GM12801 (cell line): ENCODE results near the gene NR2F1-AS1.

Experiments
- TF ChIP-seq, protein P1 (sequence below): IDR thresholded peaks from one replicate; pipeline ENCODE4 v1.5.1; 2011; ENCODE audit warnings: control low read depth; ENCODE audit not compliant: insufficient read length; ENCODE audit errors: extremely low read depth

NR2F1-AS1 gene

DNA sequence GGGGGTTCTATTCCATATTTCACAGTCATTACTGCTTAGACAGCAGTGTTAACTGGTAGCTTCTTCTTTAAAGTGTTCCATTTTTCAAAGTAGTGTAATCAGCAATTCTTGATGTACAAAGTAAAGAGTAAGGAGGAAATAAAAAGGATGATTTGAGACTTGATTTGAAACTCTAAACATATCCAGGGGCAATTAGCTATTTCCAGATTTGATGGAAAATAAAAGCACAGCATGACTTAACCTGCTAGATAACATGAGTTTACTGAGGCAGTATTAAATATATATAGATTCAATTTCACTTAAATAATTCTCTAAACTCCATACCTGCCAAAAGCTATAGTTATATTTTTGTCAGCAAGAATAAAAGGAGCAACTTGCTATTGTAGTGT lies 31.8 kb upstream of the NR2F1-AS1 start:
- TF ChIP-seq, protein P1, sequence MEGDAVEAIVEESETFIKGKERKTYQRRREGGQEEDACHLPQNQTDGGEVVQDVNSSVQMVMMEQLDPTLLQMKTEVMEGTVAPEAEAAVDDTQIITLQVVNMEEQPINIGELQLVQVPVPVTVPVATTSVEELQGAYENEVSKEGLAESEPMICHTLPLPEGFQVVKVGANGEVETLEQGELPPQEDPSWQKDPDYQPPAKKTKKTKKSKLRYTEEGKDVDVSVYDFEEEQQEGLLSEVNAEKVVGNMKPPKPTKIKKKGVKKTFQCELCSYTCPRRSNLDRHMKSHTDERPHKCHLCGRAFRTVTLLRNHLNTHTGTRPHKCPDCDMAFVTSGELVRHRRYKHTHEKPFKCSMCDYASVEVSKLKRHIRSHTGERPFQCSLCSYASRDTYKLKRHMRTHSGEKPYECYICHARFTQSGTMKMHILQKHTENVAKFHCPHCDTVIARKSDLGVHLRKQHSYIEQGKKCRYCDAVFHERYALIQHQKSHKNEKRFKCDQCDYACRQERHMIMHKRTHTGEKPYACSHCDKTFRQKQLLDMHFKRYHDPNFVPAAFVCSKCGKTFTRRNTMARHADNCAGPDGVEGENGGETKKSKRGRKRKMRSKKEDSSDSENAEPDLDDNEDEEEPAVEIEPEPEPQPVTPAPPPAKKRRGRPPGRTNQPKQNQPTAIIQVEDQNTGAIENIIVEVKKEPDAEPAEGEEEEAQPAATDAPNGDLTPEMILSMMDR, result no peak

DNA sequence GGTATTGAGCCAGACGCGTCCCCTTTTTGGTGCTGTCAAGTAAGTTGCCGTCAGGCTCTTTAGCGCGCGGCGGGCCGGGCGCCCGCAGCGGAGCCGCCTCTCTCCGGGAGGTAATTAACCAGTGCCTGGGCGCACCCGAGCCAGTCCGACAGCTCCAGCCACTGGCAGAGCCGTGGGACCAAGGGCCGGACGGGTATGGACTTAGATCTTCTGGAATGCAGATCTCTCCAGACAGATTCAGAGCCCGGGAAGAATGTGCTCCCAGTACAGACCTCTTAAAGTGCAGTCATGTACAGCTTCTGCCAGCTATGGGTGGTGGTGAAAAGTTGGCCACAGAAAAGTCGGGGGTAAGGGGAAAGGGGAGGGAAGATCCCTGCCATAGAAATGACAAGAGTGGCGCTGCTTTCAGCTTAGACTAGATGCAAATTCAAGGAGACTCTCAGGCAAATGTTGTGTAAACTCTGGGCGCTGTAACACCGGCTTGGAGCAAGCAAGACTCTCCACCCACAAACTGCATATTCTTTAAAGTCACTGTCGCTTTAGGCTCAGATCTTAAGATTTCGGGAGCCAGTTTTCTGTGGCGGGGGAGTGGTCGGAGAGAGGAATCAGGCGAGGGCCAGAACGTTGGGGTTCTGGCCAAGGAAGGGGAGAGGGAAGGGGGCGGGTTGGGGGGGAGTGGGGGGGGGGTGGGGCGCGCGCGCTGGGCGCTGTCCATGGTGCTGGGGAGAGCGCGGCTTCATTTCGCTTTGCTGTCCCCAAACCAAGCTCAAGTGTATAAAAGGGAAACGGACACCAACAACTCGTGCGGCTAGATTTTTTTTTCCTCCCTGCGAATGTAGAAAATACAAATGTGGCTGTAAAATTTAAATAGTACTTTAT lies 31.2 kb upstream of the NR2F1-AS1 start:
- TF ChIP-seq, protein P1, result no peak

GRCh38 chr5:93611273-93611975 lies 30.4 kb upstream of the NR2F1-AS1 start:
- TF ChIP-seq, protein P1, result no peak

DNA sequence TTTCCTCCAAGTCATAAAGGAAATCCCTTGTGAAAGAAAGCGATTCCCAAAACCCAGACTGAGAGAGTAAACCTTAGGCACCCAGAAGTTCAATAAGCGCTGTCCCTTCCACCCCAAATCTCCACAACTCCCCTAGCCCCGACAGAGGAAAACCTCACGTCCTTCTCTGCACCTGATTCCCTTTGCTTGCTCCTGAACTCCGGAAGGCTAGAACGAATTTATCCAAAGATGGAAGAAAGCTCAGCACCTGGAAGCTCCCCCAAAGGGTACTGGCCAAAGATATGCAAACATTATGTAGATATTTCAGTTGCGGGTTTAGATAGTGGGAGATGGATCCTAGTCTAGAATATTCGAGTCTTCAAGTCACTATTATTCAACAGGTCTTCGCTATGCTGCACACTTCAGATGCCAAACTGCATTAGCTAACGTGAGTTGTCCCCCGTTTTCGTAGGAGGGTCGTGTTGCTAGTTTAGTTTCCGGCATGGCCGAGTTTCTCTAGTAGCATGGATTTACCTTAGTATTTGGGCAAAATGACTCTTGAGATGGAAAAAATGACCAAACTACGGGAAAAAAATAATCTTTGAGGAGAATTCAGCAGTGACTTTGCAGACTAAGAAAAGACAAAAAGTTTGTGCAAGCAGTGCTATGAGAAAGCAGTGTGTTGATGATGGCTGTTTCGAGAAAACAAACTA lies 29.7 kb upstream of the NR2F1-AS1 start:
- TF ChIP-seq, protein P1, result no peak

DNA sequence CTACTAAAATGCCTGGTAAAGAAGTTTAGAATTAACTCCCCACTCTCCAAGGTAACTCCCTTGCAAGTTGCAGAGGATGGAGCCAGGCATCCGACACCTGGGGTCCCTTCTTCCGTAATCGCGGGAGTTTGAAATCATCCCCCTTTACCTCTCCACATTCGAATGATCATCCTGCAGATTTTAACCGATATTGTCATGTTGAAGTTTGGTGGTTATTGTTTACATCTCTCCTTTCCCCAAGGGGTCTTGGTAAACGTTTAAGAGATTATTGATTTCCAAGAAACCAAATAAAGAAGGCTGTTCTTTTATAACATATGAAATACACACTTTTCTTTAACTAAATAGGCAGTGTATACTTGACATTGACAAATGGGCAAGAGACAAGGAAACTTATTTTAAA lies 28.7 kb upstream of the NR2F1-AS1 start:
- TF ChIP-seq, protein P1, result no peak

DNA sequence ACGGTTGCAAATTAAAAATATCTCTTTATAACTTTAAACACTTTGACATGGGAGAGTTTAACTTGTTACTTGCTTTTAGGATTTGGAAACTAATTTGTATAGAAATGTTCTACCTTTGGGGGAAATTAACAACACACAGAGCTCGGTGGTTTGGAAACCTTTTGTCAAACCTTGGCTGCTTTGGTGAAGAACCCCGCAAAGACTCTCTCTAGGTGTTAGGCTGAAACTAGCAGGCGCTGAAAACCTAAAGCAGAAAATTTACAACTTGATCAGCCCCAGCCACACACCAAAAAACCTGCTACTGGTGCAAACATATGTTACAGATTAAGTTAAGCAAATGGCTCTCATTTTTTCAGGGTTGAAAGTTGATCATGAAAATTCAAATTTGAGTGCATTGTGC lies 27.8 kb upstream of the NR2F1-AS1 start:
- TF ChIP-seq, protein P1, result no peak
